Measurements from ENCODE around the gene RELB. TPM values are rescaled to one million over a fixed set of nuclear protein-coding genes. Genes with fewer than 3 reads are reported as not detected.

The RELB gene
- total and polyA plus RNA-seq, 2 donors (not counting 1 experiment from before 2014, with no cell fraction given) = 2.3 to 11.7 TPM

- Histone ChIP-seq H3K9ac (ENCODE audit: insufficient read depth, low read length) (no peak overlapping the region), H3K4me1 (ENCODE audit: control insufficient read depth, extremely low read depth, insufficient read depth, low read length) (peaks cover 3% of the 10 kb centered on the region), H3K9me3 (ENCODE audit: control insufficient read depth, insufficient read depth, low read depth, low read length) (no peaks in the 10 kb centered on the region), H2AFZ (ENCODE audit: low read length) (no peak overlapping the region), H3K4me2 (ENCODE audit: extremely low read depth, insufficient read depth, low read length) (no peak overlapping the region), H3K4me3 (replicated peaks in 1 of 4; ENCODE audit: control extremely low read depth in 1 of 4, insufficient read depth in 1 of 4, low read depth in 3 of 4, low read length in 4 of 4) (no peak overlapping the region), H3K27me3 (ENCODE audit: control insufficient read depth, insufficient read depth, low read length) (no peaks in the 10 kb centered on the region), H3K79me2 (ENCODE audit: control insufficient read depth, insufficient read depth, low read length) (no peaks in the 10 kb centered on the region), H3K27ac (ENCODE audit: insufficient read depth, low read length) (no peak overlapping the region), H3K36me3 (ENCODE audit: control insufficient read depth, insufficient read depth, low read length) (no peaks in the 10 kb centered on the region), H4K20me1 (ENCODE audit: control insufficient read depth, extremely low read depth, insufficient read depth, low read length) (no peaks in the 10 kb centered on the region)
- no peak for DNase-seq (ENCODE audit: low read depth in 2 of 2)
- TF ChIP-seq EZH2 (IDR thresholded peaks at IDR 0.05; ENCODE audit: low read length, missing control alignments) = no peak
- TF ChIP-seq, protein P1, sequence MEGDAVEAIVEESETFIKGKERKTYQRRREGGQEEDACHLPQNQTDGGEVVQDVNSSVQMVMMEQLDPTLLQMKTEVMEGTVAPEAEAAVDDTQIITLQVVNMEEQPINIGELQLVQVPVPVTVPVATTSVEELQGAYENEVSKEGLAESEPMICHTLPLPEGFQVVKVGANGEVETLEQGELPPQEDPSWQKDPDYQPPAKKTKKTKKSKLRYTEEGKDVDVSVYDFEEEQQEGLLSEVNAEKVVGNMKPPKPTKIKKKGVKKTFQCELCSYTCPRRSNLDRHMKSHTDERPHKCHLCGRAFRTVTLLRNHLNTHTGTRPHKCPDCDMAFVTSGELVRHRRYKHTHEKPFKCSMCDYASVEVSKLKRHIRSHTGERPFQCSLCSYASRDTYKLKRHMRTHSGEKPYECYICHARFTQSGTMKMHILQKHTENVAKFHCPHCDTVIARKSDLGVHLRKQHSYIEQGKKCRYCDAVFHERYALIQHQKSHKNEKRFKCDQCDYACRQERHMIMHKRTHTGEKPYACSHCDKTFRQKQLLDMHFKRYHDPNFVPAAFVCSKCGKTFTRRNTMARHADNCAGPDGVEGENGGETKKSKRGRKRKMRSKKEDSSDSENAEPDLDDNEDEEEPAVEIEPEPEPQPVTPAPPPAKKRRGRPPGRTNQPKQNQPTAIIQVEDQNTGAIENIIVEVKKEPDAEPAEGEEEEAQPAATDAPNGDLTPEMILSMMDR (conservative IDR thresholded peaks at IDR 0.05 in 1 of 2, IDR thresholded peaks at IDR 0.05 in 1 of 2; ENCODE audit: low read depth in 1 of 2, low read length in 2 of 2) = no peak
These were observed 4.5 kb downstream of the RELB start for GRCh38 chr19:45005787-45006186.

- no peaks in the 10 kb centered on the region for H3K79me2 ChIP-seq (ENCODE audit: control insufficient read depth, insufficient read depth, low read length)
- no peak for DNase-seq (ENCODE audit: low read depth in 2 of 2)
- TF ChIP-seq EZH2 (IDR thresholded peaks at IDR 0.05; ENCODE audit: low read length, missing control alignments) = no peak
- TF ChIP-seq, protein P1 (conservative IDR thresholded peaks at IDR 0.05 in 1 of 2, IDR thresholded peaks at IDR 0.05 in 1 of 2; ENCODE audit: low read depth in 1 of 2, low read length in 2 of 2) = no peak
- H3K4me3 ChIP-seq (replicated peaks in 1 of 4; ENCODE audit: control extremely low read depth in 1 of 4, insufficient read depth in 1 of 4, low read depth in 3 of 4, low read length in 4 of 4) = no peak overlapping the region
- H4K20me1 ChIP-seq (ENCODE audit: control insufficient read depth, extremely low read depth, insufficient read depth, low read length) = no peaks in the 10 kb centered on the region
- H3K4me1 ChIP-seq (ENCODE audit: control insufficient read depth, extremely low read depth, insufficient read depth, low read length) = no peaks in the 10 kb centered on the region
- no peaks in the 10 kb centered on the region for H3K9me3 ChIP-seq (ENCODE audit: control insufficient read depth, insufficient read depth, low read depth, low read length)
- no peak overlapping the region for H2AFZ ChIP-seq (ENCODE audit: low read length)
- H3K4me2 ChIP-seq (ENCODE audit: extremely low read depth, insufficient read depth, low read length) = no peak overlapping the region
- H3K36me3 ChIP-seq (ENCODE audit: control insufficient read depth, insufficient read depth, low read length) = no peaks in the 10 kb centered on the region
- H3K9ac ChIP-seq (ENCODE audit: insufficient read depth, low read length) = no peak overlapping the region
- no peak overlapping the region for H3K27ac ChIP-seq (ENCODE audit: insufficient read depth, low read length)
- no peaks in the 10 kb centered on the region for H3K27me3 ChIP-seq (ENCODE audit: control insufficient read depth, insufficient read depth, low read length)
These were observed 7.3 kb downstream of the RELB start for GRCh38 chr19:45008552-45008951.

- Histone ChIP-seq H3K27me3 (ENCODE audit: control insufficient read depth, insufficient read depth, low read length) (no peaks in the 10 kb centered on the region), H3K4me2 (ENCODE audit: extremely low read depth, insufficient read depth, low read length) (no peak overlapping the region), H3K79me2 (ENCODE audit: control insufficient read depth, insufficient read depth, low read length) (no peaks in the 10 kb centered on the region), H3K27ac (ENCODE audit: insufficient read depth, low read length) (no peak overlapping the region), H3K4me1 (ENCODE audit: control insufficient read depth, extremely low read depth, insufficient read depth, low read length) (no peaks in the 10 kb centered on the region), H3K9me3 (ENCODE audit: control insufficient read depth, insufficient read depth, low read depth, low read length) (no peaks in the 10 kb centered on the region), H2AFZ (ENCODE audit: low read length) (no peak overlapping the region), H3K4me3 (replicated peaks in 1 of 4; ENCODE audit: control extremely low read depth in 1 of 4, insufficient read depth in 1 of 4, low read depth in 3 of 4, low read length in 4 of 4) (no peak overlapping the region), H4K20me1 (ENCODE audit: control insufficient read depth, extremely low read depth, insufficient read depth, low read length) (no peaks in the 10 kb centered on the region), H3K9ac (ENCODE audit: insufficient read depth, low read length) (no peak overlapping the region), H3K36me3 (ENCODE audit: control insufficient read depth, insufficient read depth, low read length) (no peaks in the 10 kb centered on the region)
- TF ChIP-seq, protein P1 (conservative IDR thresholded peaks at IDR 0.05 in 1 of 2, IDR thresholded peaks at IDR 0.05 in 1 of 2; ENCODE audit: low read depth in 1 of 2, low read length in 2 of 2) = no peak
- TF ChIP-seq EZH2 (IDR thresholded peaks at IDR 0.05; ENCODE audit: low read length, missing control alignments) = no peak
- DNase-seq (ENCODE audit: low read depth in 2 of 2) = no peak
These were observed 8.5 kb downstream of the RELB start for GRCh38 chr19:45009625-45010255.
